D721Med (cell line): ENCODE measurements around the gene IRF8.

ENCODE experiments used
- DNase-seq: peaks from one replicate; pipeline ENCODE4 v3.0.0; 2011; ENCODE audit warnings: low spot score; ENCODE audit not compliant: insufficient read length
- FAIRE-seq: peaks from 2 replicates; lab custom pipeline; 2011; peaks lifted over from hg19 to GRCh38; lab: Jason Lieb, UNC
- TF ChIP-seq, protein P1 (sequence below): IDR thresholded peaks from 2 replicates; pipeline ENCODE4 v1.5.1; 2012; ENCODE audit warnings: mild to moderate bottlenecking, control low read depth; ENCODE audit not compliant: insufficient read depth; ENCODE audit errors: missing control alignments

Gene IRF8

DNA sequence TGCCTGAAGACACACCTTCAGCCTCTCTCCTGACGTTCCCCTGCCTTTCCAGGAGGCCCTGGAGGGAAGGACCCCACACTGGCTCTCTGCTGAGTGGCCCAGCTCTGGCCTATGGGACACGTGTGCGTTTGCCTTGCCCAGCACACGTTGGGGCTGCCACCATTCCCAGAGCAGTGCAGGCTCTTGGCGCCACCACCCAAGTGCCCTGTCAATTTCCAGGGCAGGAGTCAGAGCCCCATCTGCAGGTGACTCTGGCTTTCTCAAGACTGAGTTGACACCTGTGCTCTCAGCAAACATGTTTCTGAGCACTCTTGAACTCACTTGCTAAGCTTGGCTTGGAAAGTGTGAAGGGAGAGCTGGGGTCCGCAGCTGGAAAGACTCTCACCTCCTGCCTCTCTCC, 4.7 kb upstream of the IRF8 start:
- FAIRE-seq (no peak), DNase-seq (no peak)
- TF ChIP-seq, protein P1, sequence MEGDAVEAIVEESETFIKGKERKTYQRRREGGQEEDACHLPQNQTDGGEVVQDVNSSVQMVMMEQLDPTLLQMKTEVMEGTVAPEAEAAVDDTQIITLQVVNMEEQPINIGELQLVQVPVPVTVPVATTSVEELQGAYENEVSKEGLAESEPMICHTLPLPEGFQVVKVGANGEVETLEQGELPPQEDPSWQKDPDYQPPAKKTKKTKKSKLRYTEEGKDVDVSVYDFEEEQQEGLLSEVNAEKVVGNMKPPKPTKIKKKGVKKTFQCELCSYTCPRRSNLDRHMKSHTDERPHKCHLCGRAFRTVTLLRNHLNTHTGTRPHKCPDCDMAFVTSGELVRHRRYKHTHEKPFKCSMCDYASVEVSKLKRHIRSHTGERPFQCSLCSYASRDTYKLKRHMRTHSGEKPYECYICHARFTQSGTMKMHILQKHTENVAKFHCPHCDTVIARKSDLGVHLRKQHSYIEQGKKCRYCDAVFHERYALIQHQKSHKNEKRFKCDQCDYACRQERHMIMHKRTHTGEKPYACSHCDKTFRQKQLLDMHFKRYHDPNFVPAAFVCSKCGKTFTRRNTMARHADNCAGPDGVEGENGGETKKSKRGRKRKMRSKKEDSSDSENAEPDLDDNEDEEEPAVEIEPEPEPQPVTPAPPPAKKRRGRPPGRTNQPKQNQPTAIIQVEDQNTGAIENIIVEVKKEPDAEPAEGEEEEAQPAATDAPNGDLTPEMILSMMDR, result no peak

DNA sequence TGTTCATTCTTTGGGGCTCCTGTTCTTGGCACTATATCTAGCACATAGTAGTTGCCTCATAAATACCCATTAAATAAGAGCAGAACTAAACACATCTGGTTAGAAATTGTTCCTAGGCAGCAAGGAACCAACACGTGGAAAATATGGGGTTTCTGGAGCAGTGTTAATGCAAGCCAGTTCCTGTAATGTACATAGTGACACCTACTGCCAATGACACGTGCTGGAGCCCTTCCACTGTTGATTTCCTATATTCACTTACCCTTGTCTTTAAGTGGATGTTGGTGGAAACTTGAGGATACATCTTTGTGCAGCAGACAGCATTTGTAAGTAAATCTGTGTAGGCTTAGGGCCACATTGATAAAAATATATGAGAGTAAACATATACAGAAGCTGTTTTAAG, 1.6 kb upstream of the IRF8 start:
- TF ChIP-seq, protein P1, result no peak
- DNase-seq (no peak), FAIRE-seq (no peak)

DNA sequence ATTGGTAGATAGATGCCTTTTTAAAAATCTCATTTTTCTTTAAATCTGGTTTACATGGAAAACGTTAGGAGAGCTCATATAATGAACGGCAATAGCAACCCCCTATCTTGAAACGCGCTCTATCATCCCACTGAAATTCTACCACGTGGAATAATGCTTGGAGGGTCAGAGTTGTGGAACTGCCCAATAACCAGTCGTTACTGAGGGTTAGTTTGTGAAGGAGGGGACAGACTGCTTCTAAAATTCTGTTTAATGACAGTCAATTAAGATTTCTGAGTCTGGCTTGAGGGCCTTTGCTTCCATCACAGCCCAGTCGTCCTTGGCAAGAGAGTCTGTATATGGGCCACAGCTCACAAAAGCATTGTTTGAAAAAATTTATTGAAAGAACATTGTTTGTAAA, 482 bp downstream of the IRF8 start:
- TF ChIP-seq, protein P1, result no peak
- FAIRE-seq, result no peak
- no peak for DNase-seq

DNA sequence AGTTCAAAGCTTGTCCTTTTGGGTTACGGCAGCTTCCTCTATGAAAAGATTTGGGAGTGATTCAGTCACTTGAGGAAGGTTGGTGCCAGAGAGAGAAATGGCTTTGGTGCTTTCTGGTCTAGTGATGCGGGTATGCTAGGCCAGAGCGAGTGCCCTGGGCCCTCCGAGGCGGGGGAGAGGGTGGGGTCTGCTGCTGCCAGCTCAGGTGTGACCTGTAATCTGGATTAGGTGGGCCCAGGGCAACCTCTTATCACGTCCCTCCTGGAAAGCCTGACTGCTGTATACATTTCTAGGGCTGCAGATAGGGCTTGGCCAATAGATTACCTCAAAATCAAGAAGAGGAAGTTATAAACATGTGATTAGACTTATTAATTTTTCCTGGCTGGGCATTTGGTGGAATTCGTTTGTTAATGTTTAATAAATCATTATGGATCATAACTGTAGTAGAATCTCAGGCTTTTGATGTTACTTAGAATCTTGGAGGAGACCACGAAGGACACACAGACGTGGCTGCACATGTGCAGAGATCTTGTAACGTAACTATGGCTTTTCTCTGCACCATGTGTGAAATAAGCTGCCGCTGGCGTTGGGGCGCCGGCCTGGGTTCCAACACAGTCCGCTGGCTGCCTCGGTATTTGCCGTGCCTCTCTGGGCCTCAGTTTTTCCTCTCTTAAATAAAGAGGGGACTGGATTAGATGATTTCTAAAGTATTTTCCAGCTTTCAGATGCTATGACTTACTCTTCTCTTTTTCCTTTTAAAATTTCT, 1.2 kb downstream of the IRF8 start:
- TF ChIP-seq, protein P1, result no peak
- FAIRE-seq, result no peak
- no peak for DNase-seq

DNA sequence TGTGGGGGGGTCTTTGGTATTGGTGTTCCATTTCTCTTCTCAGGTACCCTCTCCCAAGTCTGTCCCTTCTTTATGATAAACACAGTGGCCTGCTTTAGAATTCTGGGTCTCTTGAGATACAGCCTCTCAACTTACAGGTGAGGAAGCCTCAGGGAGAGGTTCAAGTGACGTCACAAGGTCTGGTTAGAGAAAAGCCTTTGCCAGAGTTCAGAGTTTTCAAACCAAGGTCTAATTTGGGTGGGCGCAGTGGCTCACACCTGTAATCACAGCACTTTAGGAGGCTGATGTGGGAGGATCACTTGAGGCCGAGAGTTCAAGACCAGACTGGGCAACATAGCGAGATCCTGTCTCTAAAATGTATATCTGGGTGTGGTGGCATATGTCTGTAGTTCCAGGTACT, 2.1 kb downstream of the IRF8 start:
- DNase-seq, result no peak
- FAIRE-seq, result no peak
- TF ChIP-seq, protein P1, result no peak

DNA sequence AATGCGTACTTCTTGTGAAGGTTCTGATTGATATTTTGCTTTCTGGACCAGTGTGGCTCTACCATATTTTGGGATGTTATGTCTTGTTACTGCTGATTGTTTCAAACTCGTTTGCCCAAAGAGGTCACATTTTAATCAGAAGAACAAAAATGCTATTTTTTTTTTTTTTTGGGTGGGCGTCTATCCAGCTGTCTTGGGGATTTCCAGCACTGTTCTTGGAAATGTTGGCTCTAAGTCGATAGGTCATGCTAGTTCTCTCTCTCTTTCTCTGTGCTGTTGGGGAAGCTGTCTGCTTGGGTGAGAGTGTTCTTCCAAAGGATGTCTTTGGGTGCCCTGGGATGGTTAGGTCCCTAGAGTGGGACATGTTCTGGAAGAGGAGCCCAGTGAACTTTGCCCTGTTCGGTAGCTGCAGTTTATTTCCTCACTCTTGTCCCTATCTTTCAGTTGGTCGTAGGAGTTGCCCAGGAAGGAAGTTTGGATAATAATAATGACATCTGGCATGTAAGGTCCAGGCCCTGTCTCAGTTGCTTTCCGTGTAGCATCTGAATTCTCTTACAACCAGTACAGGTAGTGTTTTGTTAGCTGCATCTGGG, 2.9 kb downstream of the IRF8 start:
- FAIRE-seq, result no peak
- DNase-seq, result no peak
- TF ChIP-seq, protein P1, result no peak
